Measurements from ENCODE around the gene MNAT1.

- TF ChIP-seq POLR2AphosphoS5 (IDR thresholded peaks at IDR 0.05; ENCODE audit: low read depth, low read length) (no peak), REST (IDR thresholded peaks at IDR 0.05; ENCODE audit: insufficient read depth in 1 of 2, low read depth in 2 of 2, low read length in 2 of 2) (no peak), TAF1 (IDR thresholded peaks at IDR 0.05; ENCODE audit: borderline replicate concordance, insufficient read depth, low read length) (no peak)
These were observed 105.8 kb downstream of the MNAT1 start for GRCh38 chr14:60840313-60840712.
